Breast epithelium (tissue), 4 donors: ENCODE results near the gene KRT74. TPM values are rescaled to one million over a fixed set of nuclear protein-coding genes. Genes with fewer than 3 reads are reported as not detected.
A peak's percentile ranks its signal among the peaks of the same experiment; 100 is the strongest.

Experiments
- DNase-seq, 2 donors: peaks; one replicate each; pipeline ENCODE4 v3.0.0-alpha.2; 2019; ENCODE audit warnings: low spot score in 2 of 2
- H3K27ac ChIP-seq, 2 donors: fragments of 200-600 bp; sonication (generic) in 1 of 2; one replicate each; pipeline ENCODE4 v1.5.1; 2016 to 2019; ENCODE audit warnings: mild to moderate bottlenecking in 1 of 2
- H3K27me3 ChIP-seq, 2 donors: fragments of 200-600 bp; sonication (generic) in 1 of 2; one replicate each; pipeline versions ENCODE4 v1.5.1 to v1.6.0; 2017 to 2019; ENCODE audit warnings: control low read depth in 1 of 2, mild to moderate bottlenecking in 1 of 2
- H3K36me3 ChIP-seq: fragments of 200-600 bp; one replicate; pipeline ENCODE4 v1.5.1; 2019
- H3K4me1 ChIP-seq, 2 donors: fragments of 200-600 bp; sonication (generic); one replicate each; pipeline ENCODE4 v1.5.1; 2016 to 2019; ENCODE audit warnings: control low read depth in 1 of 2
- H3K4me3 ChIP-seq, 3 donors: fragments of 200-600 bp; sonication (generic); 1 replicate in 2 of 3; 2 replicates in 1 of 3; pipeline ENCODE4 v1.5.1; 2016 to 2019; ENCODE audit warnings: mild to moderate bottlenecking in 3 of 3, moderate library complexity in 2 of 3
- H3K9me3 ChIP-seq, 2 donors: fragments of 200-600 bp; sonication (generic) in 1 of 2; one replicate each; pipeline ENCODE4 v1.5.1; 2016 to 2019; ENCODE audit warnings: control low read depth in 1 of 2
- POLR2A ChIP-seq: fragments of 450-650 bp; IDR thresholded peaks from one replicate; pipeline ENCODE4 v1.6.1; 2016; ENCODE audit warnings: antibody characterized with exemption, mild to moderate bottlenecking, moderate library complexity
- POLR2AphosphoS5 ChIP-seq, 3 donors: sonication (generic); formaldehyde crosslinking; IDR thresholded peaks; one replicate each; pipeline ENCODE4 v1.6.1; 2017; ENCODE audit warnings: antibody characterized with exemption in 3 of 3
- intact Hi-C: fragments of 100-400 bp; cut with DNase I; formaldehyde crosslinking; loops from one replicate; pipeline ENCODE4 v1.15.1; 2023; ENCODE audit warnings: low total_unique reads
- total RNA-seq, 3 donors: library from RNA; depleted of rRNA; stranded (reverse); fragments of >200 nt; gene quantifications; one replicate each; pipeline ENCODE4 v1.1.0, GENCODE V29; 2016
- TF ChIP-seq, protein P1 (sequence below), 3 donors: fragments of 450-650 bp; IDR thresholded peaks; one replicate each; pipeline ENCODE4 v1.5.1; 2016 to 2017; ENCODE audit warnings: antibody characterized with exemption in 3 of 3, mild to moderate bottlenecking in 3 of 3, moderate library complexity in 3 of 3

The KRT74 gene
- total RNA-seq, 3 donors from 2014 or later: not detected

DNA sequence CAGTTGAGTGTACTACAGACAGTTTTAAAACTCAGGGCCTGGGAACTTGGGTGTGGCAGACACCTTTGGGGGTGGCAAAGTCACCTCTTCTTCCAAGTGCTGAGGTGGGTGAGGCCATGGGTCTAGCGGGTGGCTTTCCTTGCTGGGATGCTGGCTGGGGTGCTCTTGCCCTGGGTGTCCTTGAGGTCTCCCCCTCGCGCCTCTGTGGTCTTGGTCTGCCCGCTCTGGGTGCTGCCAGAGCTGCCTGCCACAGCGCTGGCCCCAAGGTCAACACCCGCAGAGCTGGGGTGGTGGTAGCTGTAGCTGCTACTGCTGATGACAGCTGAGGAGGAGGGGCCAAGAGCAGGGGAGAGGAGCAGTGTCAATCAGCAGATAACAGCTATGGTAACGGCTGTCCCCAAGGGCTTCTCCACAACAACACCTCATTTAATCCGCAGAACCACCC is 6.8 kb downstream of the KRT74 start:
- no peaks in the 10 kb centered on the region for H3K36me3 ChIP-seq
- no peaks in the 10 kb centered on the region for H3K27me3 ChIP-seq

DNA sequence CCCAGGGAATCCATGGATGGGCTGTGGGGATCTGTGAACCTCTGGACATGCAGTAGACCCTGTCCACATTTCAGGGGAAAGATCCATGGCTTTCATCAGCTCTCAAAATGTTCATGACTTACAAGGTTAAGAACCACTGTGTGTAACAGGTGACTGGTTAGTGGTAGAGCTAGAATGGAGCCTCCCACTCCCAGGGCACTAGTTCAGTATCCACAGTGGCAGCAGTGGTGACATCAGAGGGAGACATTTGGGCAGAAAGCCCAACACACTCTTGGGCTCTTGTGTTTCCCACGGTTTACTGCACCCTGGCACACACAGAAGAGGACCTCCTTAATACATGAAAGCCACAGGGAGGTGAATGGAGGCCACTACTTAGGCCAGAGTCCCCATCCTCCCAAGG is 9.1 kb downstream of the KRT74 start:
- no peaks in the 10 kb centered on the region for H3K4me1 ChIP-seq
- intact Hi-C loops: no loop called here
- H3K27ac ChIP-seq: no peak overlapping the region
- TF ChIP-seq POLR2AphosphoS5 (IDR thresholded peaks at IDR 0.05) (no peak), POLR2A (no peak)
- TF ChIP-seq, protein P1, sequence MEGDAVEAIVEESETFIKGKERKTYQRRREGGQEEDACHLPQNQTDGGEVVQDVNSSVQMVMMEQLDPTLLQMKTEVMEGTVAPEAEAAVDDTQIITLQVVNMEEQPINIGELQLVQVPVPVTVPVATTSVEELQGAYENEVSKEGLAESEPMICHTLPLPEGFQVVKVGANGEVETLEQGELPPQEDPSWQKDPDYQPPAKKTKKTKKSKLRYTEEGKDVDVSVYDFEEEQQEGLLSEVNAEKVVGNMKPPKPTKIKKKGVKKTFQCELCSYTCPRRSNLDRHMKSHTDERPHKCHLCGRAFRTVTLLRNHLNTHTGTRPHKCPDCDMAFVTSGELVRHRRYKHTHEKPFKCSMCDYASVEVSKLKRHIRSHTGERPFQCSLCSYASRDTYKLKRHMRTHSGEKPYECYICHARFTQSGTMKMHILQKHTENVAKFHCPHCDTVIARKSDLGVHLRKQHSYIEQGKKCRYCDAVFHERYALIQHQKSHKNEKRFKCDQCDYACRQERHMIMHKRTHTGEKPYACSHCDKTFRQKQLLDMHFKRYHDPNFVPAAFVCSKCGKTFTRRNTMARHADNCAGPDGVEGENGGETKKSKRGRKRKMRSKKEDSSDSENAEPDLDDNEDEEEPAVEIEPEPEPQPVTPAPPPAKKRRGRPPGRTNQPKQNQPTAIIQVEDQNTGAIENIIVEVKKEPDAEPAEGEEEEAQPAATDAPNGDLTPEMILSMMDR (IDR thresholded peaks at IDR 0.05): no peak
- no peaks in the 10 kb centered on the region for H3K36me3 ChIP-seq
- no peaks in the 10 kb centered on the region for H3K9me3 ChIP-seq
- H3K27me3 ChIP-seq: no peaks in the 10 kb centered on the region
- DNase-seq: no peak
- H3K4me3 ChIP-seq: no peak overlapping the region

More for the DNA sequence above, 6.8 kb downstream of the KRT74 start:
- intact Hi-C loops: no loop called here
- Histone ChIP-seq H3K4me1 (no peaks in the 10 kb centered on the region), H3K27ac (no peak overlapping the region), H3K9me3 (no peaks in the 10 kb centered on the region), H3K4me3 (no peak overlapping the region)
- TF ChIP-seq POLR2A: no peak
- no peak for TF ChIP-seq POLR2AphosphoS5 (IDR thresholded peaks at IDR 0.05)
- TF ChIP-seq, protein P1 (IDR thresholded peaks at IDR 0.05): no peak
- no peak for DNase-seq

DNA sequence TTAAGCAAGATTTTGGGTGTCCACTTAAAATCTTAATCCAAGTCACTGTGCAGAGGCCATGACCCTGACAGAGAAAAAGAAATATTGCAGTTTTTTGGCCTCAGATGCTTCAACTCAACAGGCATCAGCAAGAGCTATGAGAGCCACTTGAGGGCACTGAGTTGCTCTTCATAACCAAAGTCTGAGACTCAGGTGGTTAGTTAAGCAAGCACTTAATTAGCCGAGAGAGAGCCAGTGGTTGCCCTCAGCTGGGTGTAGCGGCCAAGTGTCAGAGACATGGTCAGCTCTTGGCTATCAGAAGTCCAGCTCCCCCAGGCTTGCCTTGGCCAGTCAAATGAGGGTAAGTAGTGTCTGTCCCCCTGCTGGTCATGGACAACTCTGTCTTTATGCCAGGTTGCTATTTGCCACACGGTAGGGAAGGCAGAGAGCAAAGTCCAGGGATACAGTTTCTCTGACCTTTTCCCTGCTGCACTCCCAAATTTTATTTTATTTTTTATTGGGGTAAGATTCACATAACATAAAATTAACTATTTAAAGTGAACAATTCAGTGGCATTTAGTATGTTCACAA is 11.7 kb downstream of the KRT74 start:
- no peaks in the 10 kb centered on the region for H3K27me3 ChIP-seq
- intact Hi-C loops: no loop called here
- no peak for TF ChIP-seq POLR2A
- TF ChIP-seq, protein P1 (IDR thresholded peaks at IDR 0.05): peak in 1 of 3 donors; percentile 33
- no peaks in the 10 kb centered on the region for H3K9me3 ChIP-seq
- no peaks in the 10 kb centered on the region for H3K4me1 ChIP-seq
- no peak overlapping the region for H3K27ac ChIP-seq
- no peak for DNase-seq
- no peak overlapping the region for H3K4me3 ChIP-seq
- H3K36me3 ChIP-seq: no peaks in the 10 kb centered on the region

DNA sequence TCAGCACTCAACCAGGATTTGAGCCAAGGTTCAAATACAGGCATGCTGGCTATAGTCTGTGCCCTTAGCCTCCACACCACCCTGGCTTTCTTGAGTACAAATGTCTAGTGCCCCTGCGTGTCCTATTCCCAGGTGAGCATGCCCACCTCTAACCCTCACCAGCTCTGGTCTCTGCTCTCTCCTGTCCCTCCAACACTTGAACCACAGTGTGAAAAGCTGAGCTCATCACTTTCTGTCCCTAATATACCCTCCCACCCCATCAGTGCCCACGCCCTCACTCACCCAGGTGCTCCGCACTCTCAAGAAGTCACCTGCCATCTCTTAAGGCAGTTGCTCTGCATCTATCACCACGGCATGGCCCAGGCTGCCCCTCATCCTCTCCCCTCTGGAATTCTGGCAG is 13.7 kb downstream of the KRT74 start:
- H3K27me3 ChIP-seq: no peaks in the 10 kb centered on the region
- no peak overlapping the region for H3K27ac ChIP-seq
- no peak for DNase-seq
- intact Hi-C loops: no loop called here
- no peak overlapping the region for H3K4me3 ChIP-seq
- H3K4me1 ChIP-seq: no peaks in the 10 kb centered on the region
- H3K36me3 ChIP-seq: no peaks in the 10 kb centered on the region
- H3K9me3 ChIP-seq: no peaks in the 10 kb centered on the region
- TF ChIP-seq POLR2AphosphoS5 (IDR thresholded peaks at IDR 0.05): no peak
- TF ChIP-seq POLR2A: no peak
- TF ChIP-seq, protein P1 (IDR thresholded peaks at IDR 0.05): no peak

DNA sequence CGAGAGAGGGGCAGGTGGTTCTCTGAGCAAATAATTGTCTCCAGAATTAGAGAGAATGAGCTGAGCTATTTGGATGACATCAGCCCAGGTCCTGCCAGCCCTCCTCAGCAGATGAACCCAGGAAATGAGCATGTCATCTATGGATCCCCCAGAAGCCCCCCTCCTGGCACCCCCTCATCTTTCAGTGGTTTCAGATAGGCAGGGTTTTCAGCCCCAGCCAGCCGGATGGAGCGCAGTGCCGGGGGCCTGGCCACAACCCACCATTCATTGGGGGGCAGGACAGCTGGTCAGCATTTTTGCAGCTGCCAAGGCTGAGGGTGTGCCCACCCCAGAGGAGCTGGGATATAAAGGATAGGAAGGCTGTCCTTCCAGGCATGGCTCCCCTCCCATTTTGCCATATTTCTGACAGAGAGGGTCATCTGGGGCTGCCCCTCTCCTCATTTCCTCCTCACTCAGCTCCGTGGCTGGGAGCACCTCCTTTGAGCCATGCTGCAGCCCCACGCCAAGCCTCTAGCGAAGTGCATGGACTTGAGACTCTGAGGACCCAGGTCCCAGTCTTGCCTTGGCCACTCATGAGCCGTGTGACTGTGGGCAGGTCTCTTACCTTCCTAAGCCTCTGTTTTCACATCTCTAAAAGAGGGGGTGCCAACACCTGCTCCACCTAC is 14.7 kb downstream of the KRT74 start:
- no peak for DNase-seq
- Histone ChIP-seq H3K4me1 (no peaks in the 10 kb centered on the region), H3K4me3 (no peak overlapping the region), H3K36me3 (no peaks in the 10 kb centered on the region), H3K27me3 (no peaks in the 10 kb centered on the region), H3K9me3 (no peaks in the 10 kb centered on the region), H3K27ac (no peak overlapping the region)
- TF ChIP-seq POLR2A (no peak), POLR2AphosphoS5 (IDR thresholded peaks at IDR 0.05) (no peak)
- TF ChIP-seq, protein P1 (IDR thresholded peaks at IDR 0.05): no peak
- intact Hi-C loops: no loop called here
